Gastrocnemius medialis (tissue), 4 donors: ENCODE measurements around the gene BCL7A. TPM values are rescaled to one million over a fixed set of nuclear protein-coding genes. Genes with fewer than 3 reads are reported as not detected.

Source experiments
- ATAC-seq, 2 donors: fragments of 150-250 bp; one replicate each; pipeline ENCODE4 v1.9.1; 2016
- DNase-seq, 2 donors: peaks; one replicate each; pipeline ENCODE4 v3.0.0-alpha.2; 2019
- H3K27ac ChIP-seq, 4 donors: fragments of 200-600 bp; sonication (generic); 1 replicate in 1 of 4; 2 replicates in 3 of 4; pipeline ENCODE4 v1.5.1; 2016 to 2018; ENCODE audit warnings: mild to moderate bottlenecking in 2 of 4, moderate library complexity in 1 of 4
- H3K27me3 ChIP-seq, 3 donors: fragments of 200-600 bp; sonication (generic) in 2 of 3; 1 replicate in 1 of 3; 2 replicates in 2 of 3; pipeline versions ENCODE4 v1.5.1 to v1.6.0; 2016 to 2019; ENCODE audit warnings: mild to moderate bottlenecking in 1 of 3, moderate library complexity in 1 of 3
- H3K36me3 ChIP-seq, 2 donors: fragments of 200-600 bp; sonication (generic) in 1 of 2; one replicate each; pipeline ENCODE4 v1.5.1; 2017 to 2018
- H3K4me1 ChIP-seq, 2 donors: fragments of 200-600 bp; sonication (generic) in 1 of 2; one replicate each; pipeline ENCODE4 v1.5.1; 2016 to 2017; ENCODE audit warnings: mild to moderate bottlenecking in 2 of 2
- H3K4me3 ChIP-seq, 4 donors: fragments of 200-600 bp; sonication (generic) in 3 of 4; 1 replicate in 1 of 4; 2 replicates in 3 of 4; pipeline ENCODE4 v1.5.1; 2016 to 2019; ENCODE audit warnings: mild to moderate bottlenecking in 2 of 4
- H3K9me3 ChIP-seq, 3 donors: fragments of 200-600 bp; sonication (generic) in 2 of 3; 1 replicate in 1 of 3; 2 replicates in 2 of 3; pipeline ENCODE4 v1.5.1; 2016 to 2019
- CTCF ChIP-seq, 5 experiments: fragments of 450-650 bp in 3 of 5; fragments of 200-600 bp in 2 of 5; sonication (generic) in 2 of 5; IDR thresholded peaks in 4 of 5; conservative IDR thresholded peaks in 1 of 5; 1 replicate in 4 of 5; 2 replicates in 1 of 5; pipeline ENCODE4 v1.5.1; 2016 to 2019; ENCODE audit warnings: antibody characterized with exemption in 5 of 5, mild to moderate bottlenecking in 3 of 5, moderate library complexity in 3 of 5
- POLR2A ChIP-seq, 2 donors: fragments of 450-650 bp; IDR thresholded peaks; one replicate each; pipeline ENCODE4 v1.6.1; 2017; ENCODE audit warnings: antibody characterized with exemption in 2 of 2, mild to moderate bottlenecking in 2 of 2, moderate library complexity in 2 of 2
- in situ Hi-C, 4 donors: fragments of 200-750 bp; cut with MboI; loops; one replicate each; pipeline versions ENCODE4 v1.15.0 to v1.8.0; 2017; ENCODE audit warnings: low sequenced_read_pairs in 4 of 4
- intact Hi-C: fragments of 100-400 bp; cut with DNase I; formaldehyde crosslinking; loops from one replicate; pipeline ENCODE4 v1.15.1; 2023; ENCODE audit warnings: low total_unique reads
- total RNA-seq, 4 donors: library from RNA; depleted of rRNA; stranded (reverse); fragments of >200 nt; gene quantifications; one replicate each; pipeline versions ENCODE4 v1.1.0 to v1.2.3, GENCODE V29; 2016

BCL7A gene
- total RNA-seq, 4 donors from 2014 or later: 9.8 to 23.5 (median 13.7) TPM

GRCh38 chr12:122080149-122081082 lies 58.7 kb downstream of the BCL7A start:
- DNase-seq: peak; percentile 77 to 88
- in situ Hi-C loops: no loop called here
- Histone ChIP-seq H3K27me3 (no peaks in the 10 kb centered on the region), H3K9me3 (no peaks in the 10 kb centered on the region), H3K4me3 (peak overlapping the region; percentile 65 to 86 (median 76)), H3K36me3 (peaks cover 0 to 12% of the 10 kb centered on the region in 2 donors), H3K27ac (peak overlapping the region; percentile 91 to 97 (median 96)), H3K4me1 (peaks cover 60 to 63% of the 10 kb centered on the region in 2 donors)
- no peak for TF ChIP-seq CTCF (IDR thresholded peaks at IDR 0.05 in 4 of 5, conservative IDR thresholded peaks at IDR 0.05 in 1 of 5)
- TF ChIP-seq POLR2A (IDR thresholded peaks at IDR 0.05): peak; percentile 60 to 62
- ATAC-seq: peak; percentile 46 to 50
- intact Hi-C loops: no loop called here

GRCh38 chr12:122081083-122081696 lies 59.5 kb downstream of the BCL7A start:
- Histone ChIP-seq H3K4me3 (peak overlapping the region; percentile 65 to 86 (median 76)), H3K9me3 (no peaks in the 10 kb centered on the region), H3K27ac (peak overlapping the region; percentile 91 to 97 (median 96)), H3K27me3 (no peaks in the 10 kb centered on the region), H3K4me1 (peaks cover 68 to 70% of the 10 kb centered on the region in 2 donors), H3K36me3 (peaks cover 0 to 12% of the 10 kb centered on the region in 2 donors)
- in situ Hi-C loops: no loop called here
- intact Hi-C loops: no loop called here
- TF ChIP-seq CTCF (IDR thresholded peaks at IDR 0.05 in 4 of 5, conservative IDR thresholded peaks at IDR 0.05 in 1 of 5) (no peak), POLR2A (IDR thresholded peaks at IDR 0.05) (peak in 1 of 2 donors; percentile 19)
- DNase-seq: peak in 1 of 2 donors; percentile 43
- peak; percentile 18 to 20 for ATAC-seq

- Histone ChIP-seq H3K4me3 (peak overlapping the region; percentile 65 to 86 (median 76)), H3K27ac (peak overlapping the region; percentile 91 to 97 (median 96)), H3K4me1 (peaks cover 74 to 76% of the 10 kb centered on the region in 2 donors), H3K9me3 (no peaks in the 10 kb centered on the region), H3K27me3 (no peaks in the 10 kb centered on the region), H3K36me3 (peaks cover 0 to 12% of the 10 kb centered on the region in 2 donors)
- DNase-seq (peak in 1 of 2 donors; percentile 31), ATAC-seq (no peak)
- peak in 1 of 2 donors; percentile 5 for TF ChIP-seq POLR2A (IDR thresholded peaks at IDR 0.05)
- no peak for TF ChIP-seq CTCF (IDR thresholded peaks at IDR 0.05 in 4 of 5, conservative IDR thresholded peaks at IDR 0.05 in 1 of 5)
- intact Hi-C loops: no loop called here
- in situ Hi-C loops: no loop called here
Observed at GRCh38 chr12:122081697-122082221, 60.1 kb downstream of the BCL7A start.

GRCh38 chr12:122082621-122083356 lies 61.1 kb downstream of the BCL7A start:
- intact Hi-C loops: no loop called here
- peak overlapping the region; percentile 91 to 97 (median 96) for H3K27ac ChIP-seq

More at GRCh38 chr12:122082621-122083356, 61.1 kb downstream of the BCL7A start:
- H3K4me3 ChIP-seq: peak overlapping the region; percentile 65 to 86 (median 76)
- DNase-seq (no peak), ATAC-seq (no peak)
- in situ Hi-C loops: no loop called here
- peaks cover 0 to 12% of the 10 kb centered on the region in 2 donors for H3K36me3 ChIP-seq
- peaks cover 75 to 81% of the 10 kb centered on the region in 2 donors for H3K4me1 ChIP-seq
- H3K27me3 ChIP-seq: no peaks in the 10 kb centered on the region
- TF ChIP-seq CTCF (IDR thresholded peaks at IDR 0.05 in 4 of 5, conservative IDR thresholded peaks at IDR 0.05 in 1 of 5): no peak
- no peak for TF ChIP-seq POLR2A (IDR thresholded peaks at IDR 0.05)
- H3K9me3 ChIP-seq: no peaks in the 10 kb centered on the region
